ENCODE data around the gene CALML6.

The CALML6 gene

GRCh38 chr1:1901641-1902294, 13.3 kb upstream of the CALML6 start:
- in situ Hi-C loops (cut with HindIII; ENCODE audit: low sequenced_read_pairs) = no loop called here
- TF ChIP-seq CTCF (IDR thresholded peaks at IDR 0.05; ENCODE audit: low read depth, low read length) = no peak
- H3K4me3 ChIP-seq (ENCODE audit: low read depth, low read length) = no peak overlapping the region
- no peak for DNase-seq (ENCODE audit: low read depth, low spot score)

GRCh38 chr1:1903224-1903623, 11.8 kb upstream of the CALML6 start:
- no peak for DNase-seq (ENCODE audit: low read depth, low spot score)
- no peak for TF ChIP-seq CTCF (IDR thresholded peaks at IDR 0.05; ENCODE audit: low read depth, low read length)
- in situ Hi-C loops (cut with HindIII; ENCODE audit: low sequenced_read_pairs) = no loop called here

GRCh38 chr1:1906185-1907097, 8.6 kb upstream of the CALML6 start:
- peak; percentile 94 for TF ChIP-seq CTCF (IDR thresholded peaks at IDR 0.05; ENCODE audit: low read depth, low read length)
- in situ Hi-C loops (cut with HindIII; ENCODE audit: low sequenced_read_pairs) = no loop called here
- peak; percentile 70 for DNase-seq (ENCODE audit: low read depth, low spot score)
- no peak overlapping the region for H3K4me3 ChIP-seq (ENCODE audit: low read depth, low read length)

More at GRCh38 chr1:1903224-1903623, 11.8 kb upstream of the CALML6 start:
- H3K4me3 ChIP-seq (ENCODE audit: low read depth, low read length) = no peak overlapping the region

- H3K4me3 ChIP-seq (ENCODE audit: low read depth, low read length) = no peak overlapping the region
- DNase-seq (ENCODE audit: low read depth, low spot score) = no peak
- in situ Hi-C loops (cut with HindIII; ENCODE audit: low sequenced_read_pairs) = no loop called here
Measured at GRCh38 chr1:1907098-1907736, 7.8 kb upstream of the CALML6 start.

GRCh38 chr1:1908506-1908791, 6.6 kb upstream of the CALML6 start:
- no peak for DNase-seq (ENCODE audit: low read depth, low spot score)

More at GRCh38 chr1:1907098-1907736, 7.8 kb upstream of the CALML6 start:
- no peak for TF ChIP-seq CTCF (IDR thresholded peaks at IDR 0.05; ENCODE audit: low read depth, low read length)

More at GRCh38 chr1:1908506-1908791, 6.6 kb upstream of the CALML6 start:
- in situ Hi-C loops (cut with HindIII; ENCODE audit: low sequenced_read_pairs) = no loop called here
- TF ChIP-seq CTCF (IDR thresholded peaks at IDR 0.05; ENCODE audit: low read depth, low read length) = no peak
- peak overlapping the region; percentile 53 for H3K4me3 ChIP-seq (ENCODE audit: low read depth, low read length)

All from astrocyte of the spinal cord (primary cell).